Heart left ventricle (tissue), 16 donors: ENCODE results near the gene ARHGEF7. TPM values are rescaled to one million over a fixed set of nuclear protein-coding genes. Genes with fewer than 3 reads are reported as not detected.
A peak's percentile ranks its signal among the peaks of the same experiment; 100 is the strongest.

Source experiments
- ATAC-seq, 4 donors: fragments of 200-7000 bp; cut with Tn5 transposase; one replicate each; pipeline ENCODE4 v1.9.1; 2020 to 2022; ENCODE audit warnings: moderate library complexity in 4 of 4, mild to moderate bottlenecking in 3 of 4, moderate number of reproducible peaks in 1 of 4
- DNase-seq, 5 donors: peaks; one replicate each; pipeline ENCODE4 v3.0.0-alpha.2; 2020
- H3K27ac ChIP-seq, 12 donors: fragments of 200-600 bp; sonication (generic) in 4 of 12; one replicate each; pipeline versions ENCODE4 v1.5.0 to v1.8.0; 2016 to 2022; ENCODE audit warnings: mild to moderate bottlenecking in 2 of 12
- H3K27me3 ChIP-seq, 9 donors: fragments of 200-600 bp; sonication (generic) in 2 of 9; one replicate each; pipeline versions ENCODE4 v1.5.1 to v1.8.0; 2016 to 2022; ENCODE audit warnings: mild to moderate bottlenecking in 3 of 9
- H3K36me3 ChIP-seq, 9 donors: fragments of 200-600 bp; sonication (generic) in 2 of 9; one replicate each; pipeline versions ENCODE4 v1.5.0 to v1.8.0; 2018 to 2022; ENCODE audit warnings: mild to moderate bottlenecking in 2 of 9
- H3K4me1 ChIP-seq, 12 donors: fragments of 200-600 bp; sonication (generic) in 4 of 12; one replicate each; pipeline versions ENCODE4 v1.5.0 to v1.8.0; 2016 to 2022; ENCODE audit warnings: mild to moderate bottlenecking in 3 of 12
- H3K4me3 ChIP-seq, 12 donors: fragments of 200-600 bp; sonication (generic) in 4 of 12; one replicate each; pipeline versions ENCODE4 v1.5.0 to v1.8.0; 2017 to 2022; ENCODE audit warnings: mild to moderate bottlenecking in 9 of 12, moderate library complexity in 4 of 12
- H3K9me3 ChIP-seq, 12 donors: fragments of 200-600 bp; sonication (generic) in 4 of 12; one replicate each; pipeline versions ENCODE4 v1.5.0 to v1.8.0; 2016 to 2022; ENCODE audit warnings: mild to moderate bottlenecking in 1 of 12
- POLR2A ChIP-seq, 2 donors: fragments of 450-650 bp; IDR thresholded peaks; one replicate each; pipeline ENCODE4 v1.6.1; 2017; ENCODE audit warnings: antibody characterized with exemption in 2 of 2, mild to moderate bottlenecking in 2 of 2, moderate library complexity in 2 of 2
- WGBS, 4 donors: extraction: QIAGEN DNeasy Blood & Tissue Kit in 2 of 4; methylation state at CpG; one replicate each; pipeline versions ENCODE4 v1.1.5 to v1.1.7; 2013 to 2018; 5-methylcytosine and 5-hydroxymethylcytosine counted together
- intact Hi-C, 10 donors: fragments of 100-400 bp; cut with DNase I; formaldehyde crosslinking; loops; one replicate each; pipeline versions ENCODE4 v1.11.1 to v1.14.2; 2022
- polyA plus RNA-seq, 2 donors: library from polyadenylated mRNA; stranded (reverse); fragments of 200-250 nt; gene quantifications; one replicate each; pipeline ENCODE4 v1.2.3, GENCODE V29; 2013
- total RNA-seq, 9 donors: library from RNA; depleted of rRNA in 2 of 9; stranded (reverse); fragments of >200 nt in 2 of 9; fragmentation: NEBNext Ultra II Directional in 3 of 9; extraction: Animal tissue kit (Norgen Biotek cat#: 25700) in 3 of 9; gene quantifications; one replicate each; pipeline versions ENCODE4 v1.1.0 to v1.2.4, GENCODE V29; 2016 to 2023
- TF ChIP-seq, protein P1 (sequence below), 12 donors: fragments of 200-600 bp; sonication (generic) in 4 of 12; IDR thresholded peaks; one replicate each; pipeline versions ENCODE4 v1.5.0 to v1.8.0; 2018 to 2022; ENCODE audit warnings: antibody characterized with exemption in 12 of 12, mild to moderate bottlenecking in 5 of 12
- donor health status: ischemic (EF 13 %, LVEDD 7.1; RV severe dilation, severe dysfunction).
- donor health status: healthy with polysubstance abuse.
- donor health status: DM: no; HTN: yes; CAD: no.
- donor health status: DM: no; HTN: no; CAD: no.
- donor health status: ischemic (EF 25% LVEDD 6.9; RV normal size, moderate dysfunction).
- donor health status: ischemic (EF 25% LVEDD 5.7; RV mildly dilated, moderate dysfunction).
- donor health status: healthy.
- donor health status: DM: yes; HTN: yes; CAD: no.
- donor health status: ischemic (EF 35%, LVEDD 5.7; RV mildly dilated, moderate dysfunction).
- donor health status: nonischemic (EF 11% LVEDD 7.7; RV severe dilation, severe dysfunction).
- donor health status: DM: yes; HTN: yes; CAD: no.
- donor health status: PGD.
- donor health status: ischemic (EF 29% LVEDD 5.4; RV normal size, mild dysfunction).
- donor health status: nonischemic (EF 23%, LVEDD 6.1; RV moderate dilation, normal function).

The ARHGEF7 gene
- total and polyA plus RNA-seq, 11 donors: 16.6 to 60.9 (median 37.5) TPM

DNA sequence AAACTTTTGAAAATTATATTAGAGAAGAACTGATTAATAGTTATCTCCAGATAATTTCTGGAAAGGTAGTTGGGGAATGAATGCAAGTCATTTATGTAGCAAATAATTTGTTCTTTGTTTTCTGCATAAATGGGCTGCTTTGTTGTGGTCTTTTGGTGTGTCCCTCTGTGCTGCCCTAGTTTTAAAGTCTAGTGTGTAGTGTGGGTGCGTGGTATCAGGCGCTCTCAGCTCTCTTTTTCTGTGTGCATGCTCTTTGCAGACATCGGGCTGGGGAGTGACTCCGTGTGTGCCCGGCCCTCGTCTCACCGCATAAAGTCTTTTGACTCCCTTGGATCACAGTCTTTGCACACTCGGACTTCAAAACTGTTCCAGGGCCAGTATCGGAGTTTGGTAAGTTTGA is 94.5 kb downstream of the ARHGEF7 start:
- H3K4me1 ChIP-seq: peaks cover 3 to 89% (median 70%) of the 10 kb centered on the region in 12 donors
- TF ChIP-seq POLR2A (IDR thresholded peaks at IDR 0.05): no peak
- TF ChIP-seq, protein P1, sequence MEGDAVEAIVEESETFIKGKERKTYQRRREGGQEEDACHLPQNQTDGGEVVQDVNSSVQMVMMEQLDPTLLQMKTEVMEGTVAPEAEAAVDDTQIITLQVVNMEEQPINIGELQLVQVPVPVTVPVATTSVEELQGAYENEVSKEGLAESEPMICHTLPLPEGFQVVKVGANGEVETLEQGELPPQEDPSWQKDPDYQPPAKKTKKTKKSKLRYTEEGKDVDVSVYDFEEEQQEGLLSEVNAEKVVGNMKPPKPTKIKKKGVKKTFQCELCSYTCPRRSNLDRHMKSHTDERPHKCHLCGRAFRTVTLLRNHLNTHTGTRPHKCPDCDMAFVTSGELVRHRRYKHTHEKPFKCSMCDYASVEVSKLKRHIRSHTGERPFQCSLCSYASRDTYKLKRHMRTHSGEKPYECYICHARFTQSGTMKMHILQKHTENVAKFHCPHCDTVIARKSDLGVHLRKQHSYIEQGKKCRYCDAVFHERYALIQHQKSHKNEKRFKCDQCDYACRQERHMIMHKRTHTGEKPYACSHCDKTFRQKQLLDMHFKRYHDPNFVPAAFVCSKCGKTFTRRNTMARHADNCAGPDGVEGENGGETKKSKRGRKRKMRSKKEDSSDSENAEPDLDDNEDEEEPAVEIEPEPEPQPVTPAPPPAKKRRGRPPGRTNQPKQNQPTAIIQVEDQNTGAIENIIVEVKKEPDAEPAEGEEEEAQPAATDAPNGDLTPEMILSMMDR (IDR thresholded peaks at IDR 0.05): no peak
- H3K27ac ChIP-seq: peak overlapping the region in 4 of 12 donors; percentile 0 to 26 (median 15)
- H3K27me3 ChIP-seq: no peaks in the 10 kb centered on the region
- H3K36me3 ChIP-seq: peaks cover 0 to 14% (median 4%) of the 10 kb centered on the region in 9 donors
- no peaks in the 10 kb centered on the region for H3K9me3 ChIP-seq
- DNase-seq (no peak), ATAC-seq (no peak)
- H3K4me3 ChIP-seq: peak overlapping the region in 3 of 12 donors; percentile 12 to 25 (median 13)
- intact Hi-C loops: loop anchor here in 5 of 10 donors (5.0 to 10.0 kb wide), 4 partner anchors 32 to 295 kb away; partner anchors contain the start of gene ANKRD10 (in 2 of the 5)
- 60 to 78% (median 66%) methylated on average over 9 of the region's 9 CpGs for whole genome bisulfite sequencing, 4 donors

DNA sequence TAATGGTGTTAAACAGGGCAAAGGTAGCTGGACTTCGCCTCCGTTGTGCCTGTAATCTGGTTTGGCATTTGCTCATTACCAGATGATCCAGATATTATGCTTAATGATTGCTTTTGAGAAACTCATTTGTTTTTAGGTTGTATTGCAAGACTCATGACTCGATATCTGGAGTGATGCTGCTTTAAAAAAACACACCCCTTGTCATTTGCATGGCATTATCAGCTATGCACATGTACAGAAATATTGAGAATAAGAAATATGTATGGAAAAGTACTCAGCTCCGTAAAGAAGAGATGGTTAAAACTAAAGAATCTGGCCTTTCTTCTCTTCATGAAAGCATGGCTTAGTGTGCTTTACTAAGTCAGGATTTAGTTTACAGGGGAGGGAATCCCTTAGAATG is 95.0 kb downstream of the ARHGEF7 start:
- DNase-seq: no peak
- H3K4me3 ChIP-seq: peak overlapping the region in 5 of 12 donors; percentile 3 to 25 (median 12)
- ATAC-seq: no peak
- H3K9me3 ChIP-seq: no peaks in the 10 kb centered on the region
- peak overlapping the region in 7 of 12 donors; percentile 0 to 56 (median 18) for H3K27ac ChIP-seq
- WGBS, 4 donors: 51 to 69% (median 57%) methylated on average over 4 of the region's 4 CpGs
- intact Hi-C loops: loop anchor here in 4 of 10 donors (5.0 to 10.0 kb wide), 3 partner anchors 33 to 295 kb away; partner anchors contain the start of gene ANKRD10 (in 2 of the 4)
- H3K4me1 ChIP-seq: peaks cover 3 to 87% (median 70%) of the 10 kb centered on the region in 12 donors
- no peaks in the 10 kb centered on the region for H3K27me3 ChIP-seq
- TF ChIP-seq, protein P1 (IDR thresholded peaks at IDR 0.05): no peak
- no peak for TF ChIP-seq POLR2A (IDR thresholded peaks at IDR 0.05)
- peaks cover 0 to 14% (median 4%) of the 10 kb centered on the region in 9 donors for H3K36me3 ChIP-seq

DNA sequence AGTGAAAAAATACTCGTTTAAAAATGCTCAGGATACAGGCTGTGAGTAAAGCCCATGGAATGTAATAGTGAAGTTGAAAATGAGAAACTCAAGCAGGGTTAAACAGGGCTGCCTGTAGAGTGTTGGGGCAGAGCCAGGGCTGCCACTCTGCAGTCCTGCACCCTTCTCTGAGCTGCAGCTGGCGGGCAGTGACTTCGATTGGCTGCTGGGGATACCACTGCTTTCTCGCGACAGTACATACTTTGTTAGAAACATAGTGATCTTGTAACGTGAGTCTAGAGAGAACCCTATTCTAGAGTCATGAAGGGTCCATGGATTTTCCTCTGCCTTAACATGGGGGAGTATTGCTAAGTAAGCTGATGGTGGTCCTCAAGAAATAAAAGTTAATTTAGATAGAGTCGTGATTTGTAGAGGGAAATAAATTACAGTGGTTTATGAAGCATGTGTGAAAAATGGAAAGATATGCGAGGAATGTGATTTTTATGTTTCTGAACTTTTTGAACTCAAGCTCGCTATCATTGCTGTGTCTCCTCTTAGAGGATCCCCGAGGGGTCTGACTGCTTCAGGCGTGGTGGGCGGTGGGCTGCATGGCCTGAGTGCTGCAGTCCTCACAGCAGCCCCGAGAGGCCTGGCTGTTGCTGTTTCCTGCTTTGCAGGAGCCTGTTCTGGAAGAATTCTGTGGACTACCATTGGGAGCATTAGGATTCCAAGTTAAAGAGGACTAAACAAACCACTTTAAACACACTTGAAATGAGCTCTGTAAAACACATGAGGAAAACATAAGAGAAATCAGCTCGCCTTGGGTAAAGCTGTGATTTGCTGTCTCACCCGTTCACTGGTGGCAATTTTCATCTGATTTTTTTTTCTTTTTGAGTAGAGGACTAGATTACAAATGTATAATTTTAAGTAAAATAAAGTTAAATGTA is 95.7 kb downstream of the ARHGEF7 start:
- Histone ChIP-seq H3K4me1 (peaks cover 3 to 86% (median 73%) of the 10 kb centered on the region in 12 donors), H3K27me3 (no peaks in the 10 kb centered on the region), H3K36me3 (peaks cover 0 to 14% (median 4%) of the 10 kb centered on the region in 9 donors), H3K27ac (peak overlapping the region in 7 of 12 donors; percentile 0 to 56 (median 18)), H3K9me3 (no peaks in the 10 kb centered on the region), H3K4me3 (peak overlapping the region in 5 of 12 donors; percentile 3 to 25 (median 12))
- WGBS, 4 donors: 36 to 46% (median 42%) methylated on average over 15 of the region's 15 CpGs
- intact Hi-C loops: loop anchor here in 4 of 10 donors (5.0 to 10.0 kb wide), 3 partner anchors 34 to 296 kb away; partner anchors contain the start of gene ANKRD10 (in 2 of the 4)
- ATAC-seq (peak; percentile 48 to 80 (median 66)), DNase-seq (peak in 2 of 5 donors; percentile 53 to 66)
- TF ChIP-seq, protein P1 (IDR thresholded peaks at IDR 0.05): no peak
- TF ChIP-seq POLR2A (IDR thresholded peaks at IDR 0.05): no peak
